ENCODE data around the gene AGBL5. TPM values are rescaled to one million over a fixed set of nuclear protein-coding genes. Genes with fewer than 3 reads are reported as not detected.
A peak's percentile ranks its signal among the peaks of the same experiment; 100 is the strongest.

AGBL5 gene
- total and polyA plus RNA-seq, 4 donors, result 11.5 to 16.7 (median 14.6) TPM

- H3K36me3 ChIP-seq (ENCODE audit: control insufficient read depth in 1 of 2, insufficient read depth in 2 of 2, low read length in 1 of 2), result no peaks in the 10 kb centered on the region
- DNase-seq (peak in 1 of 2 donors; percentile 59), ATAC-seq (ENCODE audit: low FRiP score) (no peak)
- H3K4me3 ChIP-seq (ENCODE audit: low read length in 2 of 2), result no peak overlapping the region
- no peak overlapping the region for H3K27ac ChIP-seq (ENCODE audit: low read depth in 1 of 2, low read length in 2 of 2)
- WGBS, 2 donors, result 89 to 92% methylated on average over 6 of the region's 6 CpGs
- H3K9me3 ChIP-seq (ENCODE audit: control insufficient read depth, low read length), result no peaks in the 10 kb centered on the region
- intact Hi-C loops (cut with DNase I), result loop anchor here in 1 of 2 donors (10.0 kb wide), 1 partner anchor 101 kb away; no protein-coding TSS in a partner anchor
- H3K4me1 ChIP-seq (ENCODE audit: control insufficient read depth in 1 of 2, insufficient read depth in 2 of 2, low read length in 2 of 2), result no peaks in the 10 kb centered on the region
- H3K27me3 ChIP-seq (ENCODE audit: control insufficient read depth in 1 of 2, insufficient read depth in 2 of 2, low read length in 1 of 2), result no peaks in the 10 kb centered on the region
These were observed 42.2 kb downstream of the AGBL5 start for GRCh38 chr2:27093430-27094352.

GRCh38 chr2:27094353-27094984 lies 43.0 kb downstream of the AGBL5 start:
- H3K9me3 ChIP-seq (ENCODE audit: control insufficient read depth, low read length), result no peaks in the 10 kb centered on the region
- 93% methylated on average over 24 of the region's 24 CpGs for WGBS, 2 donors
- H3K36me3 ChIP-seq (ENCODE audit: control insufficient read depth in 1 of 2, insufficient read depth in 2 of 2, low read length in 1 of 2), result no peaks in the 10 kb centered on the region
- intact Hi-C loops (cut with DNase I), result loop anchor here in 1 of 2 donors (10.0 kb wide), 1 partner anchor 100 kb away; no protein-coding TSS in a partner anchor
- H3K4me1 ChIP-seq (ENCODE audit: control insufficient read depth in 1 of 2, insufficient read depth in 2 of 2, low read length in 2 of 2), result no peaks in the 10 kb centered on the region
- H3K27me3 ChIP-seq (ENCODE audit: control insufficient read depth in 1 of 2, insufficient read depth in 2 of 2, low read length in 1 of 2), result no peaks in the 10 kb centered on the region
- DNase-seq, result peak in 1 of 2 donors; percentile 41
- no peak for ATAC-seq (ENCODE audit: low FRiP score)
- H3K4me3 ChIP-seq (ENCODE audit: low read length in 2 of 2), result no peak overlapping the region
- no peak overlapping the region for H3K27ac ChIP-seq (ENCODE audit: low read depth in 1 of 2, low read length in 2 of 2)

- Histone ChIP-seq H3K27ac (ENCODE audit: low read depth in 1 of 2, low read length in 2 of 2) (no peak overlapping the region), H3K36me3 (ENCODE audit: control insufficient read depth in 1 of 2, insufficient read depth in 2 of 2, low read length in 1 of 2) (no peaks in the 10 kb centered on the region), H3K27me3 (ENCODE audit: control insufficient read depth in 1 of 2, insufficient read depth in 2 of 2, low read length in 1 of 2) (no peaks in the 10 kb centered on the region), H3K4me1 (ENCODE audit: control insufficient read depth in 1 of 2, insufficient read depth in 2 of 2, low read length in 2 of 2) (no peaks in the 10 kb centered on the region), H3K9me3 (ENCODE audit: control insufficient read depth, low read length) (no peaks in the 10 kb centered on the region), H3K4me3 (ENCODE audit: low read length in 2 of 2) (no peak overlapping the region)
- no peak for ATAC-seq (ENCODE audit: low FRiP score)
- WGBS, 2 donors, result 82 to 93% methylated on average over 2 of the region's 2 CpGs
- DNase-seq, result no peak
- intact Hi-C loops (cut with DNase I), result loop anchor here (5.0 to 10.0 kb wide), 2 partner anchors 97 to 99 kb away; no protein-coding TSS in a partner anchor
These were observed 43.9 kb downstream of the AGBL5 start for GRCh38 chr2:27095427-27095744.

- WGBS, 2 donors, result 23% methylated on average over 18 of the region's 18 CpGs
- no peak overlapping the region for H3K4me3 ChIP-seq (ENCODE audit: low read length in 2 of 2)
- no peaks in the 10 kb centered on the region for H3K36me3 ChIP-seq (ENCODE audit: control insufficient read depth in 1 of 2, insufficient read depth in 2 of 2, low read length in 1 of 2)
- H3K27me3 ChIP-seq (ENCODE audit: control insufficient read depth in 1 of 2, insufficient read depth in 2 of 2, low read length in 1 of 2), result no peaks in the 10 kb centered on the region
- H3K9me3 ChIP-seq (ENCODE audit: control insufficient read depth, low read length), result no peaks in the 10 kb centered on the region
- ATAC-seq (ENCODE audit: low FRiP score) (peak; percentile 72), DNase-seq (peak; percentile 75 to 83)
- intact Hi-C loops (cut with DNase I), result loop anchor here (5.0 to 10.0 kb wide), 2 partner anchors 96 to 99 kb away; no protein-coding TSS in a partner anchor
- no peaks in the 10 kb centered on the region for H3K4me1 ChIP-seq (ENCODE audit: control insufficient read depth in 1 of 2, insufficient read depth in 2 of 2, low read length in 2 of 2)
- H3K27ac ChIP-seq (ENCODE audit: low read depth in 1 of 2, low read length in 2 of 2), result no peak overlapping the region
These were observed 44.5 kb downstream of the AGBL5 start for GRCh38 chr2:27095745-27096651.

GRCh38 chr2:27096748-27097297 lies 45.4 kb downstream of the AGBL5 start:
- 75 to 89% methylated on average over 3 of the region's 3 CpGs for WGBS, 2 donors
- no peak for DNase-seq
- H3K4me3 ChIP-seq (ENCODE audit: low read length in 2 of 2), result no peak overlapping the region
- no peaks in the 10 kb centered on the region for H3K36me3 ChIP-seq (ENCODE audit: control insufficient read depth in 1 of 2, insufficient read depth in 2 of 2, low read length in 1 of 2)
- H3K9me3 ChIP-seq (ENCODE audit: control insufficient read depth, low read length), result no peaks in the 10 kb centered on the region
- intact Hi-C loops (cut with DNase I), result loop anchor here (5.0 to 10.0 kb wide), 2 partner anchors 95 to 98 kb away; no protein-coding TSS in a partner anchor
- no peaks in the 10 kb centered on the region for H3K27me3 ChIP-seq (ENCODE audit: control insufficient read depth in 1 of 2, insufficient read depth in 2 of 2, low read length in 1 of 2)
- ATAC-seq (ENCODE audit: low FRiP score), result no peak
- no peak overlapping the region for H3K27ac ChIP-seq (ENCODE audit: low read depth in 1 of 2, low read length in 2 of 2)
- H3K4me1 ChIP-seq (ENCODE audit: control insufficient read depth in 1 of 2, insufficient read depth in 2 of 2, low read length in 2 of 2), result no peaks in the 10 kb centered on the region

GRCh38 chr2:27097341-27097740 lies 45.9 kb downstream of the AGBL5 start:
- DNase-seq (no peak), ATAC-seq (ENCODE audit: low FRiP score) (no peak)
- no peak overlapping the region for H3K4me3 ChIP-seq (ENCODE audit: low read length in 2 of 2)
- H3K27ac ChIP-seq (ENCODE audit: low read depth in 1 of 2, low read length in 2 of 2), result no peak overlapping the region
- H3K4me1 ChIP-seq (ENCODE audit: control insufficient read depth in 1 of 2, insufficient read depth in 2 of 2, low read length in 2 of 2), result no peaks in the 10 kb centered on the region
- H3K36me3 ChIP-seq (ENCODE audit: control insufficient read depth in 1 of 2, insufficient read depth in 2 of 2, low read length in 1 of 2), result no peaks in the 10 kb centered on the region
- 90 to 92% methylated on average over 14 of the region's 14 CpGs for WGBS, 2 donors
- intact Hi-C loops (cut with DNase I), result loop anchor here (5.0 to 10.0 kb wide), 2 partner anchors 95 to 97 kb away; no protein-coding TSS in a partner anchor
- H3K27me3 ChIP-seq (ENCODE audit: control insufficient read depth in 1 of 2, insufficient read depth in 2 of 2, low read length in 1 of 2), result no peaks in the 10 kb centered on the region
- H3K9me3 ChIP-seq (ENCODE audit: control insufficient read depth, low read length), result no peaks in the 10 kb centered on the region

- intact Hi-C loops (cut with DNase I), result loop anchor here (2.0 to 10.0 kb wide), 3 partner anchors 93 to 181 kb away; no protein-coding TSS in a partner anchor
- no peak for DNase-seq
- H3K4me3 ChIP-seq (ENCODE audit: low read length in 2 of 2), result no peak overlapping the region
- no peak overlapping the region for H3K27ac ChIP-seq (ENCODE audit: low read depth in 1 of 2, low read length in 2 of 2)
- no peaks in the 10 kb centered on the region for H3K4me1 ChIP-seq (ENCODE audit: control insufficient read depth in 1 of 2, insufficient read depth in 2 of 2, low read length in 2 of 2)
- no peaks in the 10 kb centered on the region for H3K36me3 ChIP-seq (ENCODE audit: control insufficient read depth in 1 of 2, insufficient read depth in 2 of 2, low read length in 1 of 2)
- no peak for ATAC-seq (ENCODE audit: low FRiP score)
- H3K9me3 ChIP-seq (ENCODE audit: control insufficient read depth, low read length), result no peaks in the 10 kb centered on the region
- WGBS, 2 donors, result 92% methylated on average over 19 of the region's 19 CpGs
- H3K27me3 ChIP-seq (ENCODE audit: control insufficient read depth in 1 of 2, insufficient read depth in 2 of 2, low read length in 1 of 2), result no peaks in the 10 kb centered on the region
These were observed 48.0 kb downstream of the AGBL5 start for GRCh38 chr2:27099334-27099955.

Measured in aorta (tissue), 5 donors.